Right lobe of liver (tissue), 4 donors: ENCODE results near the gene CDC42BPG.

Source experiments
- POLR2A ChIP-seq: fragments of 450-650 bp; IDR thresholded peaks from one replicate; pipeline ENCODE4 v1.6.1; 2017; ENCODE audit warnings: antibody characterized with exemption, mild to moderate bottlenecking
- TF ChIP-seq, protein P1 (sequence below), 4 donors: fragments of 200-600 bp in 3 of 4; fragments of 450-650 bp in 1 of 4; IDR thresholded peaks; one replicate each; pipeline versions ENCODE4 v1.5.1 to v1.8.0; 2016 to 2022; ENCODE audit warnings: antibody characterized with exemption in 4 of 4, mild to moderate bottlenecking in 2 of 4
- donor health status: DM: no; HTN: no; CAD: no.
- donor health status: DM: no; HTN: no; CAD: no.
- donor health status: DM: no; HTN: yes; CAD: no.

DNA sequence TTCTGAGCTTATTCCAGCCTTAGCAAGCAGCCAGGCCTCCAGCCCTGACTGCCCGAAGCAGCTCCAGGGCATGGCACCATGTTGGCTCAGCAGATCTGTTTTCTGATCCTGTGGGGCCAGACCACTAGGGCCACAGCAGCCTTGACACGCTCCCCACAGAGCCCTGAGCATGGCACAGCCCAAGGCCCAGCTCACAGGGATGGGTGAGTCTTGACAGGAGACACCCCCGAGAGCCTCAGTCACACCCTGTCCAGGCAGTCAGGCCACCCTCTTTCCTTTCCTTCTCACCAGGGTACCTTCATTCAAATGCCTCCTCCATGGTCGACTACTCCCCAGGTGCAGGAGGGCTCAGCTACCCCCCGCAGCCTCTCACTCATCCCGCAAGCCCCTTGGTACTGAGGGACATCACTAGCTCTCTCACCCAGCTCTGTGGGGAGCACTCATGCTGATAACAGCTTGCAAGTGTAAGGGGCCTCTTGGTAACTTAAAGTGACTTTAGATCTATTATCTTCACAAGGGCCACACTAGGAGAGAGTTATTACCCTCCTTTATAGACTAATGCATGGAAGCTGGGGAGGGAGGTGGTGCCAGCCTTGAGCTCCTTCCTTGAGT lies 3.9 kb upstream of the CDC42BPG start:
- TF ChIP-seq, protein P1, sequence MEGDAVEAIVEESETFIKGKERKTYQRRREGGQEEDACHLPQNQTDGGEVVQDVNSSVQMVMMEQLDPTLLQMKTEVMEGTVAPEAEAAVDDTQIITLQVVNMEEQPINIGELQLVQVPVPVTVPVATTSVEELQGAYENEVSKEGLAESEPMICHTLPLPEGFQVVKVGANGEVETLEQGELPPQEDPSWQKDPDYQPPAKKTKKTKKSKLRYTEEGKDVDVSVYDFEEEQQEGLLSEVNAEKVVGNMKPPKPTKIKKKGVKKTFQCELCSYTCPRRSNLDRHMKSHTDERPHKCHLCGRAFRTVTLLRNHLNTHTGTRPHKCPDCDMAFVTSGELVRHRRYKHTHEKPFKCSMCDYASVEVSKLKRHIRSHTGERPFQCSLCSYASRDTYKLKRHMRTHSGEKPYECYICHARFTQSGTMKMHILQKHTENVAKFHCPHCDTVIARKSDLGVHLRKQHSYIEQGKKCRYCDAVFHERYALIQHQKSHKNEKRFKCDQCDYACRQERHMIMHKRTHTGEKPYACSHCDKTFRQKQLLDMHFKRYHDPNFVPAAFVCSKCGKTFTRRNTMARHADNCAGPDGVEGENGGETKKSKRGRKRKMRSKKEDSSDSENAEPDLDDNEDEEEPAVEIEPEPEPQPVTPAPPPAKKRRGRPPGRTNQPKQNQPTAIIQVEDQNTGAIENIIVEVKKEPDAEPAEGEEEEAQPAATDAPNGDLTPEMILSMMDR (IDR thresholded peaks at IDR 0.05): no peak
- TF ChIP-seq POLR2A: no peak
